HG03175 (cell line): Measurements from ENCODE around the gene XK.
"Not testable (repeated sequence)": the region's sequence is repeated elsewhere in the genome, so short reads cannot be mapped to it uniquely, and the experiment has no call there.

Source experiments
- ATAC-seq: cut with Tn5 transposase; IDR thresholded peaks from one replicate; pipeline ENCODE4 v1.9.1; 2021; ENCODE audit warnings: mild to moderate bottlenecking, moderate library complexity; ENCODE audit not compliant: unreplicated experiment

The XK gene

DNA sequence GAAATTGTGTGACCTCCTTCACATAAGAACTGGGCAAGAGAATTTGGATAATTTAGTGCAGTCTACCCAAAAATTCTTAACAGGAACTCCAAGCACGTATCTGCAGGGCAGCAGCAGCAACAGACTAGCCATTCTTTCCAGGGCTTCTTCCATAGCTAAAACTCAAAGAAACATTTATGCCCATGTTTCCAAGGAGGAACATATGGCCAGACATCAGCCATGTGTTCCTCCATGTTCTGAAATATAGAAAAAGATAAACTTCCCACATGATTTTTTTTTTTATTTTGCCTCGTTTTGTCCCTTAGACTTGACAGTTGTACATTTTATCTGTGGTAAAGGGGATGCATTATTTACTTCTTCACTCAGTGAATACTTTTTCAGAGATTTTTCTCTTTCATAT, 66.7 kb downstream of the XK start:
- no peak for ATAC-seq

DNA sequence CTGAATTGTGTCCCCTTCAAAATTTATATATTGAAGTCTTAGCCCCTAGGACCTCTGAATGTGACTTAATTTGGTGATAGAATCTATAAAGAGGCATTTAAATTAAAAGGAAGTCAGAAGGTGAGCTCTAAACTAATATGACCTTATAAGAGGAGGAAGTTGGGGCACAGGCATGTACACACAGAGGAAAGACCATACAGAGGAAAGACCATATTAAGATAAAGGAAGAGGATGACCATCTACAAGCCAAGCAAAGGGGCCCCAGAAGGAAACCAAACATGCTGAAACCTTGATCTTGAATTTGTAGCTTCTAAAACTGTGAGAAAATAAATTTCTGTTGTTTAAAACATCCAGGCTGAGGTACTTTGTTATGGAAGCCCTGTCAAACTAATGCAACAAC, 67.3 kb downstream of the XK start:
- ATAC-seq, result no peak

DNA sequence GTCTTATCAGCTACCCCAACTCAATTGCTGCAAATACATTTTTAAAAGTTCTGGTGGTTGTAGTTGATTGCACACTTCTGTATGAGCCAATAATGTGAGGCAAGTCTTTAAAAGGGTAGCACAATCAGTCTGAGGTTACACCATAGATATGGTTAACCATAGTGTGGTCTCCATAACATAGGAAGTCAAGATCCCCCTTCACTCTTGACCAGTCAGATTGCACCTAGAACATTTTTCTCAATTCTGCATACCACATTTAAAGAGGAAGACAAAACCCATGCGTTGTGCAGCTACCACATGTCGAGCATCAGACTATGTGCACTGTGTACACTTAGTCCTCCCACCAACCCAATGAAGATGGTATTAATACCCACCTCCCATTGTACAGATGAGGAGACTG, 67.8 kb downstream of the XK start:
- no peak for ATAC-seq

DNA sequence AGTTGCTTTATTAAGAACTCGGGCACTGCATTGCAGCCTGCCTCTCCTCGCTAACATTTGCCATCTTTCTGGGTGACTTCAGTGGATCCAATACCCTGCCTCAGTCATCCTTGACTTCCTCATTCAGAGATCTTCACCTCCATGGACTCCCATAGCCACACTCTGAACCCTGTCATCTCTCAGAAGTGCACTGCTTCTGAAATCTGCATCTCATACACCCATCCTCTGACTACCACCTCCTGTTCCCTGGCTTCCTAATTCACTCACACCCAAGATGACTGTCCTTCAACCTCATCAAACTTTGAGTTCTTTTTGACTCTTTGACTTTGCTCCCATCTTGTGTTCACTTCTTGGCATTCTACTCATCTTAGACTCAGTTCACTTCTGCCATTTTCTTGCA, 68.9 kb downstream of the XK start:
- peak; percentile 12 for ATAC-seq

DNA sequence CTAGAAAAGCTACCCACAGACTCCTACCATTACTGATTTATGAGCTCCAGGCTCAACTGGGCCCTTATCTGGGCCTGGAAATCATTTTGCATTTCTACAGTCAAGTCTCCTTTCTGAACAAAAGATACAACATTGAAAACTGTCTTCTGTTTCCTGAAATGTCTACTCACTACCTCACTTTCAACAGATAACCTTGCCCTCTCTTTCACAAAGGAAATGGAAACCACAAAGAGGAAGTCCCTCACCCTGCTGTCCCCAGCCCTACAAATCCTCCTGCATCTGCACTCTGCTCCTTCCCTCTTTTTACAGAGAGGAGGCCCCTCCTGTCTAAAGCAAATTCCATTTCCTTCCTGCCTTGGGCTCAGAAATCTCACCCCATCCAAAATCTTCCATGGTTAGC, 69.4 kb downstream of the XK start:
- ATAC-seq, result peak; percentile 95

DNA sequence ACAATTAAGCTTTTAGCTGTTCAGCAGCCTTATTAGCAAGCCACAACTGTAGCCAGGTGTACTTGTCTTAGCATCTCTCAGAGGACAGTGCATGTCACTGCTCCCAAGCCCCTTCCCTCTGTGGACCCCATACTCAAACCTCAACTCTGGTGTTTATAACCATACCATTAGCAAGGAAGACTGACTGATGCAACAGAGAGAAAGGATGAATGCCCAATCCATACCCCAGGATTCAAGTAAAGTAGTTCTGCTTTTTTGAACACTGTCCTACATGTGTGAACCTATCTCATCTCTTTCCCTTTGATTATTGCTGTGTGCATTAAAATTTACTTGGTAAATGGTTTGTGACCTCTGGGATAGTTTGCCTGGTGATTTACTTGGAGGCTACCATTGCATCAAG, 71.5 kb downstream of the XK start:
- ATAC-seq, result no peak

DNA sequence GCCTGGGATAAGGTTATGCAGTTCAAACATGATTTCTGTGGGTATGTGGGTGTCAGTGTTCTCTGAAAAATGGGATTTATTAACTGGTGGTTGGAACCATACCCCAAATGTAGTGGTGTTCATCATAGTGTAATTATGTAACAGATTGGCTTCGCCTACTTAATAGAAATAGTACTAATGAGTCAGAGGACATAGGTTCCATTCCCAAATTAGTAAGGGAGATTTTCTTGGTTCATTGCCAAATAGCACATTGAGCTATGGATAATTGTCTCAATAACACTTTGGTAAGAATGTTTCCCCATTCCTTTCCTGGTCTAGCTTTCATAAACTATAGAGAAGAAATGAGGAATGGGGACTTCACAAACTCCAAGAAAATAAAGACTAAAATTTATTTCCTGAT, 73.8 kb downstream of the XK start:
- no peak for ATAC-seq

DNA sequence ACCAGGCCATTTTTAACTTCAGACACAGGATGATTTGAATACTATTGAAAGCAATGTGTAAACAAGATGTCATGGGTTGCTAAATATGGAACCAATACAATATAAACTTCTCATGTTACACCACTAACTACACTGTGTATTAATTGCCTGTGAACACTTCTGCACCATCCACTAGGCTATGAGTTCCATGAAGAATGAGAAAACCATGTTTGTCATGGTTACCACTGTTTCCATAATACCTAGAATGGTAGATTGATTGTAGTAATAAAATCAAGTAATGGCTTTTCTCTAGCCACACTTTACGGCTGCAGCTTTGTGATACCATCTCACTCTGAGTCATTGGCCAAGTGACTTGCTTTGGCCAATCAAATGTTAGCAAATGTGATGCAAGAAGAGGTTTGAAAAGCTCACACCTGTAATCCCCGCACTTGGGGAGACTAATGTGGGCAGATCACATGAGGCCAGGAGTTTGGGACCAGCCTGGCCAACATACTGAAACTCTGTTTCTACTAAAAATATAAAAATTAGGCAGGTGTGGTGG, 74.4 kb downstream of the XK start:
- no peak for ATAC-seq

DNA sequence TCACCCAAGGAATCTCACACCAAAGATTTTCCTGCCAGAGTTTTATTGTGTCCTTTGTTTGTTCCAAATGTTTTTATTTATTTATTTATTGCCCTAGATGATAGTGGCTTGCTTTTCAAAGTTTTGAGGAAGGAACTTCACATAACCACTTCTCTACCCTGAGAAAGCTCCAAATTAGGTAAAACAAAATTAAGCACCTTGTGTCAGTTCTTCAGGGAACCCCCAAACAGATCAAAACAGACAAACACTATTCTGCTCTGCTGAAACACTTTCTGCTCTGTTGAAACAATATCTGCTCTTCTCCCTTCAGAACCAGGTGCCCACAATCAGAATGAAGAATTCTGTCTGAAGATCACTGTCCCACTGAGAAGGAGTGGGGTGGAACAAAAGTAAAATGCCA, 77.8 kb downstream of the XK start:
- no peak for ATAC-seq

DNA sequence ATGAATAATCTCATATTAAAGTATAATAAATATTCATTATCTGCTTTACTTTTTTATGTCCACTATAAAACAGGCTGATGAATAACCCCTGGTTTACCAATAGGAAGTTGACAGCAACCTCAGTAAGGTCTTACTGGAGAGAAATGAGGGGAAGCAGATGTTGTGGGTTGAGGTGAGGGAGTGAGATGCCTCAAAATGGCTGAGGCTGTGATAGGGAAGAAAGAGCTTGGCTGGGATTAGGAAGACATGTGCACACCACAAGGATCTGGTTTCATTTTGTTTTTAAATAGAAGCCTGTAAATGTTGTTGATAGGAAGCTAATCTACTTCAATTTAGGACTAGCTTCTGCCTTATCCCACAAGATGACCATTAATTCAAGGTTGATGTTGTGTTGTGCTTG, 79.9 kb downstream of the XK start:
- no peak for ATAC-seq

DNA sequence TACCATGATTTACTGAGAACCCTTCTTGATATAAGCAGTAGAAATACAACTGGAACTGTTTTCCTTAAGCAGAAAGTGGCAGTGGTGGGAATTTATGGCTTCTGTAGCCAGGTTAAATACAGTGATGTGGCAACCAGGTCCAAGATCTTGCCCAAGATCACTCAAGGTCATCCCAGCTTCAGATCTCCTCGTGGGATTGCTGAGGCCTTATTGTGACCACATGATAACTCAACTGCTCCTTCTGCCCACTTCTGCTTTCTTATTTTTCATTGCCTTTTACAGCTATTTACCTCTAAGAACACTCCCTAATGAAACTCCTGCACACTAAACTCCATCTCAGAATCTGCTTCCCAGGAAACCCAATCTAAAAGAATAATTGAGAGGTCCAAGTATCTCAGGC, 81.8 kb downstream of the XK start:
- ATAC-seq, result no peak

DNA sequence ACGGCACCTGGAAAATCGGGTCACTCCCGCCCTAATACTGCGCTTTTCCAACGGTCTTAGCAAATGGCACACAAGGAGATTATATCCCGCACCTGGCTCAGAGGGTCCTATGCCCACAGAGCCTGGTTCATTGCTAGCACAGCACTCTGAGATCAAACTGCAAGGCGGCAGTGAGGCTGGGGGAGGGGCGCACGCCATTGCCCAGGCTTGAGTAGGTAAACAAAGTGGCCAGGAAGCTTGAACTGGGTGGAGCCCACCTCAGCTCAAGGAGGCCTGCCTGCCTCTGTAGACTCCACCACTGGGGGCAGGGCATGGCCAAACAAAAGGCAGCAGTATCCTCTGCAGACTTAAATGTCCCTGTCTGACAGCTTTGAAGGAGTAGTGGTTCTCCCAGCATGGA, 83.3 kb downstream of the XK start:
- not testable (repeated sequence) for ATAC-seq

DNA sequence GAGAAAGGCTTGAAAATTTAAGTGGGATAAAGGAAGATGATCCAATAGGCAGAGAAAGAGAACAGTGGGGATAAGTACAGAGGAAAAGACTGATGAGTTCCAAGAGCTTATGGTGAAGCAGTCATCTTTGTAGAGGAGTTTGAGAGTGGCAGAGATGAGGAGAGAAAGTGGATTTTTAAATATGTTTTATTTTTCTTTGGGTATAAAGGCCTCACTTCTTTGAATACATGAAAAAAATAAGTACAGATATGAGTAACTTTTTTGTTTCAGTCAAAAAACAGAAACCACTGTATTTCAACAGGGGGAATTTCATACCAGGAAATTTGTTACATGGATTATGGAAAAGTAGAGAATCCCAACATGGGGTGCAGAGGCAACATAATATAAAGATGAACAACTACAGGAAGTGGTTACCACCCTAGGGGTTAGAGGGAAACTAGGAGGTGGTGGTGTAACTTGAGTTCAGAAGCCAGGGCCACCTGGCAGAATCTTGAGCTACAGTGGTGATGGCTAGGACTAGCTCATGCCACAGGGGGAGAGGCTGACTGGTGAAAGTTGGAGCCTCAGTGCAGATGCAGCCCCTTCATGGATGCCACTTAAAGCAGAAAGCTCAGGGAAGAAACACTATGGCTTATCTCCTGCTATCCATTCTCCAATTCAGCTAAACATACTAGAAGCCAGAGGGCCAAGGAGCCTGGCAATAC, 90.8 kb downstream of the XK start:
- ATAC-seq, result peak; percentile 83

DNA sequence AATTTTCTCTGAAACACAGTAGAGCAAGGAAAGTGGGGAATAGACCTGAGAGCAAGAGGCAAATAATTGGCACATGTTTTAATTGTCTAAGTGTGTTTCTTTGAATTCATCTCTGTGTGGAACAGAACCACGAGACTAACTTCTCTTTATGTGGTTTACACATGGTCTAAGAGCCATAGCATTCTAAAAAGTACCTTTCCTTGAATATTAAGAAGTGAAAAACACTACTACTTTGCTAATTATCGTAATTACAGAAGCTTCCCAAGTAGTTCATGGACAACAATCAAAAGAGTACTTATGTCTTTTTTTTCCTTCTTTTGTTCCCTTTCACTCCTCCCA, 91.4 kb downstream of the XK start:
- ATAC-seq, result no peak

DNA sequence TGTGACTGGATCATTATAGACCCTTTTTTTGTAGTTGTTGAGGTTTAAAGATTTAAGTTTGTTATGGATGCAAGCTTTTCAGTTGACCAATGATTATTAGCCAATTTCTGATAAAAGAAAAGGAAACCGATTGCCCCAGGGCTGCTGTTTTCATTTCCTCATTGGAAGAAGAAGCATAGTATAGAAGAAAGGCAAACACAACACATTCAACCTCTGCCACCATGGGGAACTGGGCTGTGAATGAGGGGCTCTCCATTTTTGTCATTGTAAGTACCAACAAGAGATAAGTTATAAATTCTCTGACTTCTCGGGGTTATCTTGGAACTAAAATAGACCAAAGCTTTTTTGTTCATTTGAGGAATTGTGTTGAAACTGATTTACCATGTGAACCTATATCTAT, 94.3 kb downstream of the XK start, which contains the start of gene CYBB:
Gene CYBB, plus strand, starts transcription at position 203 of the 400 bp plus-strand sequence. Its CDS starts 19 bp downstream, at position 222.
- peak; percentile 48 for ATAC-seq

DNA sequence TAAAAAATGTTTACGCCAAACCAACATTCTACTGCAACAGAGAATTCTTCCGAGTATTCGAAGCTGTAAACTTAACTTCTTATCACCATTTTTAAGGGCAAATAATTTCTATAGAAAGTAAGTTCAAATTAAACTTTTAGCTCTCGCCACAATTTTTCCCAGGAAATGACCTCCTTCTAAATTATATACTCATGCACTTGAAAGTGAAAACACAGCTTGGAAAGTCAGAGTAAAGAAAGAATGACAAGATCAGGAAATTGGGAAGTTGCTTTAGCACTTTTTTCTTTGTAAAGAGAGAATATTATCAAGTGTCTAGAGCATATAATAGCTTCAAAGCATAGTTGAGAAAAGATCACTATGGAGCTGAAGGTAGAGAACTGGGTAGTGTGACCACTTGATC, 95.5 kb downstream of the XK start:
- no peak for ATAC-seq
